ENCODE results near the gene MAP3K7CL.

The MAP3K7CL gene

DNA sequence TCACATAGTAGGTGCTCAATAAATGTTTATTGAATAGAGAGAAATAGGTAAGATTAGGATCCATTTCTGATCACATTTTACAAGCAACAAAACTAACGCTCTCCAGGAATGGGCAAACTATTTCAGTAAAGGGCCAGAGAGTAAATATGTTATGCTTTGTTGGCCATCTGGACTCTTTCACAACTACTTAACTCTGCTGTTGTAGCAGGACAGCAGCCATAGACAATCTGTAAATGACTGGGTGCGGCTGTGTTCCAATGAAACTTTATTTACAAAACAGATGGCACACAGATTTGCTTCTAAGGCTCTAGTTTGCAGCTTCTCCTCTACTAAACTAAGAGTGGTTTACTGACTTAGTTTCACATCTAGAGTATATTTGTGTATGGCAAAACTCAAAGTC, 85.3 kb downstream of the MAP3K7CL start:
- peak overlapping the region in 1 of 2 donors; percentile 17 for H3K27ac Mint-ChIP-seq
- no peaks in the 10 kb centered on the region for H3K27me3 Mint-ChIP-seq
- ATAC-seq (no peak), DNase-seq (no peak)
- no peaks in the 10 kb centered on the region for H3K4me1 Mint-ChIP-seq
- H3K4me3 Mint-ChIP-seq: no peak overlapping the region
- peaks cover 0 to 5% of the 10 kb centered on the region in 2 donors for H3K9me3 Mint-ChIP-seq

DNA sequence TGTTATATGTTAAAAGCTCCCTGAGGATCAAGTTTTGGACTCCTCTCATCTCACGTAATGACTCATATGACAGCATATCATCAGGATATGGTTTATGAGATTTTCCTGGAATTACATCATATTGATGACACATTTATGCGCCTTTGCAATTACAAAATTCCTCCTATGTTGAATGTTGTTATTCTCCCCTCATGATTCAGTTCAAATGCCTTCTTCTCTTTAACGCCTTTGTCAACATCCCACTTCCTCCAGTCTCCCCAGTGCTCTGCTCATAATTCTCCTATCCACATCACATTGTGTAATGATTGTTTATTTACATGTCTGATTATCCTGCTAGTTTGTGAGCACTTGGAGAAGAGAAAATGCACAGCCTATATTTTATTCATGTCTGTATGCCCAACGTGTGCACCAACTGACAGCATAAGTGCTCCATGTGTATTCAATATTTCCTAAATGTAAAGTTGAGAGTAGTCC, 87.4 kb downstream of the MAP3K7CL start:
- no peak overlapping the region for H3K27ac Mint-ChIP-seq
- DNase-seq: no peak
- H3K4me3 Mint-ChIP-seq: no peak overlapping the region

DNA sequence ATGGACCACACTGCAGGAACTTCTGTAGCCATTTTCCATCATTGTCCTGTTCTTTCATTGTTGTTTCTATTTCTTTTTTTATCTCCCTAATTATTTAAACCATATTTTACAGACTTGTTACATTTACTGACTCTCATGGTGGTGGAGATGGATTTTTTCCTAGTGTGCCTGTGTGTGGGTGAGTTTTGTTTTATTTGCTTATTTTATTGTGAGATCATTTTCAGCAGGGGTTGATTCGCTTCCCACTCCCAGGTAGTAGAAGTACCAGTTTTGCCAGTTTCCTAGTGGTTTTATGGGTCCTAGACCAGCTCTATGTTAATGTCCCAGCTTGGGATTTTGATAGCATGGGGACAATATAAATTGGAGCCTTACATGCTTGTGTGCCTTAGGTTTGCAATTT, 88.3 kb downstream of the MAP3K7CL start:
- Mint-ChIP-seq H3K27ac (no peak overlapping the region), H3K27me3 (no peaks in the 10 kb centered on the region), H3K4me1 (no peaks in the 10 kb centered on the region), H3K4me3 (no peak overlapping the region), H3K9me3 (peaks cover 0 to 5% of the 10 kb centered on the region in 2 donors)
- DNase-seq (no peak), ATAC-seq (no peak)

More for the DNA sequence above, 87.4 kb downstream of the MAP3K7CL start:
- ATAC-seq: no peak
- H3K27me3 Mint-ChIP-seq: no peaks in the 10 kb centered on the region
- H3K4me1 Mint-ChIP-seq: no peaks in the 10 kb centered on the region
- H3K9me3 Mint-ChIP-seq: peaks cover 0 to 5% of the 10 kb centered on the region in 2 donors

DNA sequence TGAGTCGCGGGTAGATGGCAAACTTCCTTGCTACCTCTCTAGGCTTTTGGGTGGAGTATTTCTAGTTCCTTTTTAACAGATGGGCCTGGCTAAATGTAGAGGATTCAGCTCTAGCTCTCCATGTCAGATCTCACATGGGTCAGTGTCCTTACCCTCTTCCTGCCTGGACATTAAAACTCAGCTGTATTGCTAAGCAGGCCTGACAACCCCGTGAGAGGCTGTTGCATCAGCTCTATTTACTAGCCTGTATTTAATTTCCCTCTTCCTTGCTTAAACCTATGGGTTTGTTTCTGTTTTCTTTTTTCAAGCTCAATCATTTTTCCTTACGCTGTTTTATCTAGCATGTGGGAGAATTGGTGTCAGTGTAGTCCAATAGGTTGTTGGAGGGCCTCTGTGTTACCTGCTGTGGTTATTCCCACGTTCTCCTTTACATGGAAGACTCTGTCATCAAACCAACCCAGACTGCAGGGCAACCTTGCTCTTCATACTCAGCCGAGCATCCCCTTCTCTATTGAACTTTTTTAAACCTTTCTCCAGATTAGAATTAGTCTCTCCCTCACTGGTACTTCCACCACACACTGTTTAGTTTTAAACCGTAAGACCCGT, 88.8 kb downstream of the MAP3K7CL start:
- Mint-ChIP-seq H3K27me3 (no peaks in the 10 kb centered on the region), H3K9me3 (peaks cover 0 to 5% of the 10 kb centered on the region in 2 donors), H3K4me1 (no peaks in the 10 kb centered on the region), H3K27ac (peak overlapping the region in 1 of 2 donors; percentile 1), H3K4me3 (no peak overlapping the region)
- ATAC-seq: no peak
- DNase-seq: no peak

DNA sequence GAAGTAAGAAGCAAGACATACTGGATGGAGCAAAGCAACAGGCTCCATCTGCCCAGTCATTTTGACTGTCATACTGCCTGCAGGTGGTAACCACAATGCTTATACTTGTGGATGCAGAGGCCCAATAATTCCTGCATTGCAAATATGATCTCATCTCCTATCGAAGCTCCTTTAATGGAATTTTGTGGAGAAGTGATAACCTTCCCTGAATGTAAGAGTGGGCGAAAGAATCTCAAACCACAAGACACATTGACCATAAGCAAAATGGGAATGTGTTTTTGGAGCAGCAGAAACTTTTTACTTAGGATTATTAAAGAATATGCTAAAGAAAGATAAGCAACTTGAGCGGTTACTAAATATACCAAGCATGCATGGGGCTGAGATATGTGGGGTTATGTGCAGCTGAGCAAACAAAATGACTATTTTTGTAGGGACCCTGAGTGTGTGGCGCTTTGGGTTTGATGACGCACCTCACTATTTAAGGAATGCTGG, 90.9 kb downstream of the MAP3K7CL start:
- Mint-ChIP-seq H3K9me3 (peaks cover 0 to 5% of the 10 kb centered on the region in 2 donors), H3K4me3 (no peak overlapping the region), H3K27ac (no peak overlapping the region), H3K4me1 (no peaks in the 10 kb centered on the region), H3K27me3 (no peaks in the 10 kb centered on the region)
- ATAC-seq (no peak), DNase-seq (no peak)

DNA sequence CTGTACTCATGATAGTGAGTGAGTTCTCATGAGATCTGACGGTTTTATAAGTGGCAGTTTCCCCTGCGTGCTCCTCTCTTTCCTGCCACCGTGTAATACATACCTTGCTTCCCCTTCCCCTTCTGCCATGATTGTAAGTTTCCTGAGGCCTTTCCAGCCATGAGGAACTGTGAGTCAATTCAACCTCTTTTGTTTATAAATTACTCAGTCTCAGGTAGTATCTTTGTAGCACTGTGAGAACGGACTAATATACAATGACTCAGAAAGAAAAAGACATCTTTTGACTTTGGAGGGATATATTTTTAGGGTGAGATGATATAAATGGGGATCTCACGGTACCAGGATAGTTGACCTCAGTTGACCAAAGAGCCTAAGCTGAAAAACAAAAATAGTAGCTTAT, 93.6 kb downstream of the MAP3K7CL start:
- Mint-ChIP-seq H3K4me1 (peaks cover 6% of the 10 kb centered on the region), H3K9me3 (no peaks in the 10 kb centered on the region), H3K27ac (peak overlapping the region in 1 of 2 donors; percentile 50), H3K27me3 (no peaks in the 10 kb centered on the region), H3K4me3 (no peak overlapping the region)
- no peak for DNase-seq
- no peak for ATAC-seq
